Mammary epithelial cell (primary cell): Measurements from ENCODE around the gene ELK1.

ENCODE experiments used
- EZH2 ChIP-seq: IDR thresholded peaks from 2 replicates; pipeline ENCODE4 v1.6.1; 2012; ENCODE audit warnings: low read length, inconsistent platforms, borderline replicate concordance
- TF ChIP-seq, protein P1 (sequence below), 2 donors: IDR thresholded peaks in 1 of 2; conservative IDR thresholded peaks in 1 of 2; 2 replicates each; pipeline ENCODE4 v1.5.1; 2011 to 2012; ENCODE audit warnings: inconsistent platforms in 2 of 2, low read length in 2 of 2, mild to moderate bottlenecking in 2 of 2, control low read depth in 1 of 2, low read depth in 1 of 2; ENCODE audit not compliant: insufficient read depth in 1 of 2; ENCODE audit errors: extremely low read depth in 1 of 2

DNA sequence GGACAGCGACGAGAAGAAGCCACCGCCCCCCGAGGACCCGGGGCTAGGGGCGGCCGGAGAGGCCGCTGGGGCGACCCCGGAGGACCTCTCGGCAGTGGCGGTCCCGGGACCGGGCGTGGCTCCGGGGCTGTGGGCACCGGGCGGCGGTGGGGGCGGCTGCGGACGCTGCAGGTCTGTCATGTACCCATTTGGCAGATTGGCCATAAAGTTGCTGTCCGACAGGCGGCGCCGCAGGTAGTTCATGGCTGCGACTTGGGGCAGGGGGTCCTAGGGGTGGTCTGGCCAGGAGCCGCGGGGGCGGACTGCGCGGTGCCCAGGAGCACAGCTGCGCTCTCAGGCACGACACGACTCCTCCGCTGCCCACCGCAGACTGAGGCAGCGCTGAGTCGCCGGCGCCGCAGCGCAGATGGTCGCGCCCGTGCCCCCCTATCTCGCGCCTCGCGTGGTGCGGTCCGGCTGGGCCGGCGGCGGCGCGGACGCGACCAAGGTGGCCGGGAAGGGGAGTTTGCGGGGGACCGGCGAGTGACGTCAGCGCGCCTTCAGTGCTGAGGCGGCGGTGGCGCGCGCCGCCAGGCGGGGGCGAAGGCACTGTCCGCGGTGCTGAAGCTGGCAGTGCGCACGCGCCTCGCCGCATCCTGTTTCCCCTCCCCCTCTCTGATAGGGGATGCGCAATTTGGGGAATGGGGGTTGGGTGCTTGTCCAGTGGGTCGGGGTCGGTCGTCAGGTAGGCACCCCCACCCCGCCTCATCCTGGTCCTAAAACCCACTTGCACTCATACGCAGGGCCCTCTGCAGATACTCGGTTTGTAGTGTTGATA is 30.7 kb downstream of the ELK1 start, which contains the start of gene SYN1:
- TF ChIP-seq, protein P1, sequence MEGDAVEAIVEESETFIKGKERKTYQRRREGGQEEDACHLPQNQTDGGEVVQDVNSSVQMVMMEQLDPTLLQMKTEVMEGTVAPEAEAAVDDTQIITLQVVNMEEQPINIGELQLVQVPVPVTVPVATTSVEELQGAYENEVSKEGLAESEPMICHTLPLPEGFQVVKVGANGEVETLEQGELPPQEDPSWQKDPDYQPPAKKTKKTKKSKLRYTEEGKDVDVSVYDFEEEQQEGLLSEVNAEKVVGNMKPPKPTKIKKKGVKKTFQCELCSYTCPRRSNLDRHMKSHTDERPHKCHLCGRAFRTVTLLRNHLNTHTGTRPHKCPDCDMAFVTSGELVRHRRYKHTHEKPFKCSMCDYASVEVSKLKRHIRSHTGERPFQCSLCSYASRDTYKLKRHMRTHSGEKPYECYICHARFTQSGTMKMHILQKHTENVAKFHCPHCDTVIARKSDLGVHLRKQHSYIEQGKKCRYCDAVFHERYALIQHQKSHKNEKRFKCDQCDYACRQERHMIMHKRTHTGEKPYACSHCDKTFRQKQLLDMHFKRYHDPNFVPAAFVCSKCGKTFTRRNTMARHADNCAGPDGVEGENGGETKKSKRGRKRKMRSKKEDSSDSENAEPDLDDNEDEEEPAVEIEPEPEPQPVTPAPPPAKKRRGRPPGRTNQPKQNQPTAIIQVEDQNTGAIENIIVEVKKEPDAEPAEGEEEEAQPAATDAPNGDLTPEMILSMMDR (conservative IDR thresholded peaks at IDR 0.05 in 1 of 2, IDR thresholded peaks at IDR 0.05 in 1 of 2; ENCODE audit: extremely low read depth in 1 of 2, insufficient read depth in 1 of 2, low read depth in 1 of 2, low read length in 2 of 2) = peak in 1 of 2 donors; percentile 13
- TF ChIP-seq EZH2 = no peak
